ENCODE results near the gene TRPM1.

The TRPM1 gene

DNA sequence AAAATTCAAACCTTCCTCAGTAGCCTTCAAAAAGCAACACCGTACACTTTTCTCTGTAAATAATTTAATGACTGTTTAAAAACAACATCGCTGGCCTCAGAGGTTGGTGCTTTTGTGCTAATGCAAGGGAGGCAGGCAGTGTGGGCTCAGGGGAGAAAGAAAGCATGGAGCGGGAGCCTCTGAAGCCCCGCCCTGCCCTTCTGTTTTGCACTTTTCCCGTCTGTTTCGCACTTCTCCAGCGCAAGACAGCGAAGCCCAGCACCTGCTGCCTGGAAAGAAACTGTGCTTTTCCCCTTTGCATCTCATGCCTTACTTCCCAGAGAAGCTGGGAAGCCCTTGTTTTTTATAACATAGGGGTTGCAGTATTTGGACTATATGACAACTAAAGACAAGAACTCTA, 23.1 kb downstream of the TRPM1 start:
- no peak overlapping the region for H3K4me3 Mint-ChIP-seq
- H3K9me3 Mint-ChIP-seq: no peaks in the 10 kb centered on the region
- H3K27me3 Mint-ChIP-seq: peaks cover 7% of the 10 kb centered on the region
- no peaks in the 10 kb centered on the region for H3K36me3 Mint-ChIP-seq
- no peak overlapping the region for H3K27ac Mint-ChIP-seq
- H3K4me1 Mint-ChIP-seq: no peaks in the 10 kb centered on the region

DNA sequence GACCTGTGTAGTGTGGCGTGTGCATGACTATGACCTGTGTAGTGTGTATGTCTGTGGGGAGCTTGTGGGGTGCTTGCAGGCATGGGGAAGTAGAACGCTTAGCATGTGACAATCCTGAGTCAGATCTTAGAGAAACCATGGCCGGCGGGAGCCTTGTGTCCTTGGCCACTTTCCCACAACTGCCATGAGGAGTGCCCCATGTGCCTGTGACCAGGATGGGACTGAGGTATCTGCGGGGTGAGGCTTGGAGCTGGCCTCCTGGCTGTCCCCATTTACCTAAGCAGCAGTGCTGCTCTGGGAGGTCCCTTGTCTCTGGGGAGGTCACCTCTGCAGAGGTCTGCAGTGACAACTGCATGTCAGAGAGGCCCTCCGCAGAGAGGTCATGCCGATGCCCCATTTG, 23.6 kb downstream of the TRPM1 start:
- Mint-ChIP-seq H3K36me3 (no peaks in the 10 kb centered on the region), H3K27ac (no peak overlapping the region), H3K27me3 (peaks cover 8% of the 10 kb centered on the region), H3K4me1 (no peaks in the 10 kb centered on the region), H3K9me3 (no peaks in the 10 kb centered on the region), H3K4me3 (no peak overlapping the region)

DNA sequence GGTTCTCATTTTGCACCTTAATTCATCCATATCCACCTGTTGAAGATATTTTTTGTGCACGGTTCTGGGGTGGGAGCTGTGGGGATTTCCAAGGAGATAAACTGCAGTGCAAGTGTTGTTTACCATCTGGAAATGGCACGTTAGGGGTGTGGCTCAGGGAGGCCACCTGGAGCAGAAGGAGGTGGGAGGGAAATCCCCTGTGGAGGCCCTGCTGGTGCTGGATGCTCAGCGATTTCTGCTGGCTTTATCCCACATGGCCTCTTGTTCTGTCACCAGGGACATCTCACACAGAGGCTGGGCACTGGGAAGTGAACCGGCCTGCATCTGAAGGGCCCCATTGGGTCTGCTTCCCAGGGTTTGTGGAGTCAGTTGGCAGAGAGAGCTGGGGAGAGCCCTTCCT, 24.3 kb downstream of the TRPM1 start:
- Mint-ChIP-seq H3K36me3 (no peaks in the 10 kb centered on the region), H3K27ac (no peak overlapping the region), H3K9me3 (no peaks in the 10 kb centered on the region), H3K4me3 (no peak overlapping the region), H3K27me3 (peaks cover 8% of the 10 kb centered on the region), H3K4me1 (no peaks in the 10 kb centered on the region)

DNA sequence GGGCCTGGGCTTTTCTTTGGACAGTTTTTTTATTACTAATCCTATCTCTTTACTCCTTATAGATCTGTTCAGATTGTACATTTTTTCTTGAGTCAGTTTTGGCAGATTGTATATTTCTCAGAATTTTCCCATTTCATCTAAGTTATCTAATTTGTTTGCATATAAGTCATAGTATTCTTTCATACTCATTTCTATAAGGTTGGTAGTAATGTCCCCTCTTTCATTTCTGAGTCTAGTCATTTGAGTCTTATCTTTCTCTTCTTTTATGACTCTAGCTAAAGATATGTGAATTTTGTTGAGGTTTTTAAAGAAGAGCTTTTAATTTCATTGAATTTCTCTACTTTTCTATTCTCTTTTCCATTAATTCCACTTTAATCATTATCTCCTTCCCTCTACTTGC, 27.2 kb downstream of the TRPM1 start:
- H3K9me3 Mint-ChIP-seq: no peaks in the 10 kb centered on the region
- H3K27me3 Mint-ChIP-seq: peaks cover 3% of the 10 kb centered on the region
- H3K36me3 Mint-ChIP-seq: no peaks in the 10 kb centered on the region
- H3K27ac Mint-ChIP-seq: no peak overlapping the region
- no peaks in the 10 kb centered on the region for H3K4me1 Mint-ChIP-seq
- H3K4me3 Mint-ChIP-seq: no peak overlapping the region

DNA sequence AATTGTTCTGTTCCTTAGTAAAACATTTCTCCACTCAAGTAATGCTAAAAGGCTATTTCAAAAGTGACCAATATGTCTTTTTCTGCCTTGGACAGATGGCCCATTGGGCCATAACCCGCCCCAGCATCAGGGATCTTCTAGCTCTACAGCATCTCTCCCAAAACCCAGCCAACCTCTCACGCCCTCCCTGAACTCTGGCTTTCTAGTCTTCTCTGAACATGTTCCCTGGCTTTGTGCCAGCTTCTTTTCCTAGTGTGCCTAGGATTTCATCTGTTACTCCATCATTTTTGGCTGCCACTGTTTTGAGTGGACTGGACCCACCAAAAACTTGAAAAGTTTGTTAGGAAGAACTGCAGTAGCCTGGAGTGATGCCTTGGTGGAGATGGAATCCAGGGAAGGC, 30.7 kb downstream of the TRPM1 start:
- Mint-ChIP-seq H3K4me1 (no peaks in the 10 kb centered on the region), H3K27ac (no peak overlapping the region), H3K4me3 (no peak overlapping the region), H3K27me3 (peaks cover 1% of the 10 kb centered on the region), H3K9me3 (no peaks in the 10 kb centered on the region), H3K36me3 (no peaks in the 10 kb centered on the region)

DNA sequence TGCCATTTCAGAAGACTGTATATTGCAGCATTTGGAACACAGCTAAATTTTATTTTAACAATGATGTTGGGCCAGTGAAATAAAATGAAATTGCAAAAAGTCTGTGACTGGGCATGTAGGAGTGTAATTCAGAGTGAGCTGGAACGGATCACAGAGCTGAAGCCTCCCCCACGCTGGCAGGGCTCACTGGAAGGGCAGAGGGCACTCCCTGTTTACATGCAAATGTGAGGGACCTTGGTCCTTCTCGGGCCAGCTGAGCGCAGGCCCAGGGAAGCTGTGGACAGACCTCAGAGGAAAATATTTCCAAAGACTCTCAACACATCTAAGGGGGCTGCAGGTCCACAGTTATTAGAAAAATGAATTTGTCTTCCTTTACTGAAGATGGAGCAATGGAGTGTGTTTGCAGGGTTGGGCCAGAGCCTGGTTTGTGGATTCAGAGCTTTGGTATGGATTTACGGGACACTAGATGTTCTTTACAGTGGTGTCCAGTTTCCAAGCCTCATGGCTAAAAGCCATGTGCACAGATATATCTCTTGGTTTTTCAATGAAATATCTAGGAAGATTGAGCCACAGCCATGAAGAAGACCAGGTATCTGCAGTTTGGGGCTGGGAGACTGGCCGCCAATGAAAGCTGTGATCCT, 32.0 kb downstream of the TRPM1 start:
- H3K4me1 Mint-ChIP-seq: no peaks in the 10 kb centered on the region
- H3K36me3 Mint-ChIP-seq: no peaks in the 10 kb centered on the region
- no peak overlapping the region for H3K27ac Mint-ChIP-seq
- H3K27me3 Mint-ChIP-seq: peaks cover 1% of the 10 kb centered on the region
- H3K4me3 Mint-ChIP-seq: no peak overlapping the region
- no peaks in the 10 kb centered on the region for H3K9me3 Mint-ChIP-seq

DNA sequence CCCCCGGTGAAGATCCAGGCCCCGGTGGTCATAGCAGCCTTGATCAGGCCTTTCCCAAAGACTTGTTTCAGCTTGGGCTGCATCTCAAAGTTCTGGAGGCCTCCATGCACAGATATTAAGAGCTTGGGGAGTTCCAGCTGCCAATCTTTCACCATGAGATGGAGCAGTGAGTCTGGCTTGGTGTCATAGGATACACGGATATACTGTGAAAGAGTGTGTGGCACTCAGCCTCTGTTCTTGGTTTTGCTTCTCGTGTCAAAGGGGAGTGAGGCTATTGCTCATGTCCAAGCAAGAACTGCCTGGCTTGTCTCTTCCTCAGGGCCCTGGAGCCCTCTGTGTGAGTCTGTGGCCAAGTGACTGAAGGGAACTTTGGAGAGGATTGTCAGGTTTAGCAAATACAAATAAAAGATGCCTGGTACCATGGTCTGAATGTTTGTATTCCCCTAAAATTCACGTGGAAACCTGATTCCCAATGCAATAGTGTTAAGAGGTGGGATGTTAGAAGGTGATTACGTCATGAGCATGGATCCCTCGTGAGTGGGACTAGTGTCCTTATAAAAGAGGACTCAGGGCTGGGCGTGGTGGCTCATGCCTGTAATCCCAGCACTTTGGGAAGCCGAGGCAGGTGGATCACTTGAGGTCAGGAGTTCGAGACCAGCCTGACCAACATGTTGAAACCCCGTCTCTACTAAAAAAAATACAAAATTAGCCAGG, 33.5 kb downstream of the TRPM1 start:
- no peaks in the 10 kb centered on the region for H3K4me1 Mint-ChIP-seq
- no peaks in the 10 kb centered on the region for H3K9me3 Mint-ChIP-seq
- no peaks in the 10 kb centered on the region for H3K36me3 Mint-ChIP-seq
- no peak overlapping the region for H3K27ac Mint-ChIP-seq
- H3K4me3 Mint-ChIP-seq: no peak overlapping the region
- H3K27me3 Mint-ChIP-seq: no peaks in the 10 kb centered on the region

DNA sequence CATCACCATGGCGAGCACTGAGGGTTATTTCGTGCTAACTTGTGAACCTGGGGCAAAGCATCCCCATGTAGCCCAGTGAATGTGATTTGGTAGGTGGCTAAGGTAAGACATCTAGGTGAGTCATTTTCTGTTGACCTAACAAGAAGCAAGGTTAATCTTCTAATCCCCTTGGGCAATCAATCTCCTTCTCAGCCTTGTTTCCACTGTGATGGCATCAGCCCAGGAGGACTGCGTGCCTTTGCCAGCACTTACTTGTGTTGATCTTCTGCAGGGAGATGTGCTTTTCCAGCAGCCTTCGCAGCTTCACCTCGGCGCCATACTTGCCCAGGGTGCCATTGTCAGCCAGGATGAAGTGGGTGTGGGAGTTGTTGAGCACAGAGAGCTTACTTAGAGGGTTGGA, 35.7 kb downstream of the TRPM1 start:
- H3K36me3 Mint-ChIP-seq: no peaks in the 10 kb centered on the region
- no peaks in the 10 kb centered on the region for H3K9me3 Mint-ChIP-seq
- no peaks in the 10 kb centered on the region for H3K4me1 Mint-ChIP-seq
- no peaks in the 10 kb centered on the region for H3K27me3 Mint-ChIP-seq
- no peak overlapping the region for H3K4me3 Mint-ChIP-seq
- no peak overlapping the region for H3K27ac Mint-ChIP-seq

DNA sequence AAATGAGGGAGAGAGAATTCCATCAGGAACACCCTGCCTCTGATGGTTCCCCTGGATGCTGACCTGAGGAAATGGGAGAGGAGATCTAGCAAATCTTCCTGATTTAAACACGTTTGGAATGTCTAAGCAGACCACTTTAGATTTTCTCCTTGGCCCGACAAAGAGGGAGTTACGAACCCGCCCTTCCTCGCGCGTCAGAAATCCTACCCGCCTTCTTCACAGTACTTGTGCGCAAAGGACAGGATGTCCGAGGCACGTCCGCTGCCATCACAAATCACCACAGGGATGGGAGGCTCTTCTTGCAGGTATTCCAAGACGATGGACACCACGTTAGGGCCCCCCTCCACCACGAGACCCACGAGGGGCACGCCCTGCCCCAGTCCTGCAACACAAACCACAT, 38.6 kb downstream of the TRPM1 start:
- Mint-ChIP-seq H3K4me1 (no peaks in the 10 kb centered on the region), H3K27me3 (no peaks in the 10 kb centered on the region), H3K9me3 (no peaks in the 10 kb centered on the region), H3K36me3 (peaks cover 2% of the 10 kb centered on the region), H3K27ac (no peak overlapping the region), H3K4me3 (no peak overlapping the region)

DNA sequence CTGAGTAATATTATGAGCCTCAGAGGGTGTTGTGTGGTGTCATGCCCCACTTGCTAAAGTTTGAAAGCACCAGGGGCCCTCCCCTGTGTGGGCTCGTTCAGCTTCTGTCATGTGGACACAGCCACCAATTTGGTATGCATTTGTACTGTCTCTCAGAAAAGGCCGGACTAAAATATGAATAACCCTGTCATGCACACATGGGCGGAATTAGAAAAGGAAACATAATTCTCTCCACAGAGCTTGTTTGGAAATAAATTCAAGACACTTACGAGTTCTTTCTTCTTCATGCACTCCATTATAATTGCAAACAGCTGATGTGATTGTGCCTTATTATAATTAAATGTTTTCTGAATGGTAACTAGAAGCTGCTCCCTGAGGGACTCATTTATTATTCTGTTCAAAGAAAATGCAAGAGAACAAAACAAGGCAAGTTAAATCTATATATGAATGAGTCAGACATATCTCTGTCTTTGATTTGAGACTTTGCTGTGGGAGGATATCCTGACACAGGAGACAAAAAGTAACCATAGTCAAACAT, 39.1 kb downstream of the TRPM1 start:
- H3K4me1 Mint-ChIP-seq: no peaks in the 10 kb centered on the region

DNA sequence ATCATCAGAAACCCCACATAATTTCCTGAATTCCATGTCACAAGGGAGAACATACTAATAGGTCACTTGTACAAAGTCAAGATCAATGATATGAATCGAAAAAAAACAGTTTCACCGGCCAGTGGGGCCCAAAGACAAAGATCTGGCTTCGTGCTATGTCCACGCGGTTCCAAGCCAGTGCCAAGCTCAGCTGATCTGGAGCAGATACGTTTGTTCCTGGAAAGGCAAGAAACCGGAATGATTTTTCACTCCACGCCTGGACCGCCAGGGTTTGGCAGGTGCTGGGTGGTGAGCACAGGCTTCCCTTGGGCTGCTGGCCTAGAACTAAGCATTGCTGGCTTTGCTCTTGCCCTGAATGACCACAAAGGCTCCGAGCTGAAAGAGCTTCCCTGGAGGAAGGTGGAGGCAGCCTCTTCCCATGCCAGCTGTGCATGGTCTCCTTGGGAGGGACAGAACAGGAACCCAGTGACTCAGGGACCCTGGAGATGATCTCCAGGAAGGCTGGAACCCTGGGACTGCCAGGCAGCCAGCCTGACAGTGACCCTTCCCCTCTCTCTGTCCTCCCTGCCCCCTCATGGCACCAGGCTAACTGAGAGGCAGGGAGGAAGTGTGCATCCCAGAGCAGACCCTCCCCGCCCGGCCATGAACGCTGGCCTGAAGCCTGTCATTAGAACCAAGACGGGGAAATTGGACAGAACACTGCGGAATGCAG, 40.9 kb downstream of the TRPM1 start:
- no peaks in the 10 kb centered on the region for H3K4me1 Mint-ChIP-seq
- no peaks in the 10 kb centered on the region for H3K27me3 Mint-ChIP-seq

More for the DNA sequence above, 39.1 kb downstream of the TRPM1 start:
- Mint-ChIP-seq H3K27me3 (no peaks in the 10 kb centered on the region), H3K9me3 (no peaks in the 10 kb centered on the region), H3K36me3 (peaks cover 2% of the 10 kb centered on the region), H3K4me3 (no peak overlapping the region), H3K27ac (no peak overlapping the region)

DNA sequence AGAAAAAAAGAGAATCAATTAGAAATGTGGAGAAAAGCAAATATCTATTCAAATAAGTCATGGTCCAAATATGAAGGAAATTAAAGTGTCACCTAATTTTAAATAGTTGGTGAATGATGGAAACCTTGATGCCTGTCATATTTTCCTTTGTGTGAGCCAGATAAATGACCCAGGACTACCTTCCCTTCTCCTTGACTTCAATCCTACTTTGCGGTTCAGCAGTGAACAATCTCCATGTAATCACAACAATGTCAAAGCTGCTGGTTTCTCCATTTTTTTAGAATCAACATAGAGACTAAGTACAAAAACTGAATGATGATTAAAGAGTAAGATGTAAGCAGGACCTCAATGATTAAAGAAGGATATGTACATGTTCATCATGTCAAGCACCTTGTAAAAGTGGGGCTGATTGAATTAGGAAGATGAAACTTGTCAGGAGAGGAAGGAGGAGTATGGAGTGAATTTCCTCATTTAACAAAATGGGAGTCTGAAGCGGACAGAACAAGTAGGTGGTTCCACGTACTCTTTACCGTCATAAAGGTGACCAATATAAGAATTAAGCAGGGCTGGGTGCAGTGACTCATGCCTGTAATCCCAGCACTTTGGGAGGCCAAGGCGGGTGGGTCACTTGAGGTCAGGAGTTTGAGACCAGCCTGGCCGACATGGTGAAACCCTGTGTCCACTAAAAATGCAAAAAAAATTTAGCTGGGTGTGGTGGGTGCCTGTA, 43.1 kb downstream of the TRPM1 start:
- Mint-ChIP-seq H3K27me3 (no peaks in the 10 kb centered on the region), H3K36me3 (peaks cover 6% of the 10 kb centered on the region), H3K27ac (no peak overlapping the region), H3K4me1 (no peaks in the 10 kb centered on the region), H3K4me3 (no peak overlapping the region), H3K9me3 (peaks cover 6% of the 10 kb centered on the region)

More for the DNA sequence above, 40.9 kb downstream of the TRPM1 start:
- no peak overlapping the region for H3K4me3 Mint-ChIP-seq
- H3K36me3 Mint-ChIP-seq: peaks cover 6% of the 10 kb centered on the region
- no peak overlapping the region for H3K27ac Mint-ChIP-seq
- peaks cover 6% of the 10 kb centered on the region for H3K9me3 Mint-ChIP-seq

DNA sequence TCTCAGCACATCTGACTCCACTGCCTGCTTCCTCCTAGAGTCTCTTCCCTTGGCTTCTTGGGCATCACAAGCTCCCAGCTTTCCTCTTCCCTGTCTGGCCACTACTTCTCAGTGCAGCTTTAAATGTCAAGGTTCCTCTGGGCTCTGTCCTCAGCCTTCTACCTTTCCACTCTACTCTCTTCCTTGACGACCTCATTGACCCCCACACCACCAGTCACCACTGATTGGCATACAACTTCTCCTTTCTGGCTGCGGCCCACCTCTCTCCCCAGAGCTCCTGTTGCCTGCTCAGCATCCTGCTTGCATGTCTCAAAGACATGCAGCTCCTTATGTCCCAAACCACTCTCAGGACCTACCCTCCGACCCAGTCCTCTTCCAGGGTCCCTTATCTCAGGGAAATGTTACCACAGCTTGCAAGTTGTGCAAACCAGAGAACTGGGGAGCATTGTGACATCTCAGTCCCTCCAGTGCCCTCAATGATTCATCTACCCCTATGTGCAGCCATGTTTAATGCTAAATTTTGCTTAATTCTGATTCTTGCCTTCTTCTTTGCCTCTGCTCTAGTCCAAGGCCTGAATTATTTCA, 49.9 kb downstream of the TRPM1 start:
- H3K9me3 Mint-ChIP-seq: no peaks in the 10 kb centered on the region
- H3K4me1 Mint-ChIP-seq: peaks cover 4% of the 10 kb centered on the region
- H3K4me3 Mint-ChIP-seq: no peak overlapping the region
- no peak overlapping the region for H3K27ac Mint-ChIP-seq
- no peaks in the 10 kb centered on the region for H3K36me3 Mint-ChIP-seq
- peaks cover 1% of the 10 kb centered on the region for H3K27me3 Mint-ChIP-seq

DNA sequence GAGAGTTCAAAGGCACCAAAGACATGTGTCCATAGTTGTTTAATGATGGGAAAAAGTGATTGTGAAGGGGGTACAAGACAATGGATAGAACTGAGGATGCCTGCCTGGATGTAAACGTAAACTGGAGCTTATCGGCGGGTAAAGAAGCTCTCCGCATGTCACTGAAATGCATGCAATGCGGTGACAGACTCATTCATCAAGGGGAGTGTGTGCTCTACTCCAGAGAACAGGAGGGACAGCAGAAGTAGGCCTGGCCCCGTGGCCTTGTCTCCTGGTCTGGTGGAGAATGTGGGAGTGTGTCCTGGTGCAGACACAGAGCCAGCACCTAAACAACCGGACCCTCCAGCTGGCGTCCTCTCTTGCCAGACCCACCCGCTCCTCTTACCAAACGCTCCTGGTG, 50.6 kb downstream of the TRPM1 start:
- H3K4me1 Mint-ChIP-seq: peaks cover 4% of the 10 kb centered on the region
- peaks cover 1% of the 10 kb centered on the region for H3K27me3 Mint-ChIP-seq
- H3K27ac Mint-ChIP-seq: no peak overlapping the region
- no peaks in the 10 kb centered on the region for H3K9me3 Mint-ChIP-seq
- H3K36me3 Mint-ChIP-seq: no peaks in the 10 kb centered on the region
- no peak overlapping the region for H3K4me3 Mint-ChIP-seq

Data from activated naive CD4-positive, alpha-beta T cell treated with anti-CD3 and anti-CD28 coated beads, Interleukin-2, amount 50 U/mL, for 24 hours (primary cell).